GM21526 (cell line): ENCODE data around the gene PKD2L1.
"Not testable (repeated sequence)": the region's sequence is repeated elsewhere in the genome, so short reads cannot be mapped to it uniquely, and the experiment has no call there.

Experiments
- ATAC-seq: cut with Tn5 transposase; IDR thresholded peaks from one replicate; pipeline ENCODE4 v1.9.1; 2021; ENCODE audit warnings: moderate library complexity; ENCODE audit not compliant: unreplicated experiment, low FRiP score

The PKD2L1 gene

GRCh38 chr10:100287756-100288155 is 42.3 kb downstream of the PKD2L1 start:
- no peak for ATAC-seq

- ATAC-seq: peak; percentile 84
Observed at GRCh38 chr10:100286051-100287033, 43.7 kb downstream of the PKD2L1 start, which contains the start of gene BLOC1S2. BLOC1S2 (minus strand) TSS chr10:100286680; CDS start chr10:100286659, 21 bp downstream.

- not testable (repeated sequence) for ATAC-seq
Observed at GRCh38 chr10:100285326-100285725, 44.7 kb downstream of the PKD2L1 start.

GRCh38 chr10:100282907-100283306 is 47.1 kb downstream of the PKD2L1 start:
- no peak for ATAC-seq

GRCh38 chr10:100276971-100277370 is 53.1 kb downstream of the PKD2L1 start:
- not testable (repeated sequence) for ATAC-seq

- ATAC-seq: no peak
Observed at GRCh38 chr10:100267239-100268104, 62.6 kb downstream of the PKD2L1 start, which contains the start of gene CWF19L1. CWF19L1 (minus strand) TSS chr10:100267638; CDS start chr10:100267593, 45 bp downstream.

GRCh38 chr10:100265821-100266485 is 64.1 kb downstream of the PKD2L1 start:
- ATAC-seq: no peak

- ATAC-seq: no peak
Observed at GRCh38 chr10:100254191-100254590, 75.8 kb downstream of the PKD2L1 start.

- no peak for ATAC-seq
Observed at GRCh38 chr10:100253041-100253440, 77.0 kb downstream of the PKD2L1 start.

- ATAC-seq: no peak
Observed at GRCh38 chr10:100248820-100249219, 81.2 kb downstream of the PKD2L1 start.

GRCh38 chr10:100245484-100246220 is 84.4 kb downstream of the PKD2L1 start:
- no peak for ATAC-seq

- no peak for ATAC-seq
Observed at GRCh38 chr10:100239851-100240250, 90.2 kb downstream of the PKD2L1 start.

GRCh38 chr10:100238429-100238828 is 91.6 kb downstream of the PKD2L1 start:
- no peak for ATAC-seq
